IPS-18a (cell line): Measurements from ENCODE around the gene NAGS.
A peak's percentile ranks its signal among the peaks of the same experiment; 100 is the strongest.
"Not testable (repeated sequence)": the region's sequence is repeated elsewhere in the genome, so short reads cannot be mapped to it uniquely, and the experiment has no call there.

Experiments
- H3K27ac ChIP-seq: one replicate; pipeline ENCODE4 v1.5.1; 2013; ENCODE audit warnings: low read length
- H3K27me3 ChIP-seq: one replicate; pipeline ENCODE4 v1.6.1; 2013; ENCODE audit warnings: mild to moderate bottlenecking, low read length; ENCODE audit not compliant: control insufficient read depth, insufficient read depth
- H3K36me3 ChIP-seq: one replicate; pipeline ENCODE4 v1.6.1; 2013; ENCODE audit warnings: low read depth, low read length; ENCODE audit not compliant: control insufficient read depth
- H3K4me1 ChIP-seq: one replicate; pipeline ENCODE4 v1.6.1; 2013; ENCODE audit warnings: low read depth, low read length; ENCODE audit not compliant: control insufficient read depth
- H3K4me3 ChIP-seq: one replicate; pipeline ENCODE4 v1.5.1; 2013; ENCODE audit warnings: low read length
- H3K9ac ChIP-seq: one replicate; pipeline ENCODE4 v1.6.1; 2013; ENCODE audit warnings: mild to moderate bottlenecking, low read length, moderate library complexity
- H3K9me3 ChIP-seq: one replicate; pipeline ENCODE4 v1.6.1; 2013; ENCODE audit warnings: low read depth, low read length; ENCODE audit not compliant: control insufficient read depth

NAGS gene

GRCh38 chr17:44010966-44011647, 6.7 kb downstream of the NAGS start:
- Histone ChIP-seq H3K27ac (no peak overlapping the region), H3K9me3 (no peaks in the 10 kb centered on the region), H3K9ac (no peak overlapping the region), H3K36me3 (peaks cover 3% of the 10 kb centered on the region), H3K4me1 (peaks cover 8% of the 10 kb centered on the region), H3K27me3 (peaks cover 24% of the 10 kb centered on the region), H3K4me3 (no peak overlapping the region)

- Histone ChIP-seq H3K9me3 (no peaks in the 10 kb centered on the region), H3K9ac (no peak overlapping the region), H3K4me1 (peaks cover 8% of the 10 kb centered on the region), H3K27ac (no peak overlapping the region), H3K27me3 (peaks cover 19% of the 10 kb centered on the region), H3K4me3 (no peak overlapping the region), H3K36me3 (peaks cover 3% of the 10 kb centered on the region)
Observed at GRCh38 chr17:44011876-44012275, 7.5 kb downstream of the NAGS start.

- Histone ChIP-seq H3K27ac (no peak overlapping the region), H3K36me3 (peaks cover 3% of the 10 kb centered on the region), H3K27me3 (peaks cover 19% of the 10 kb centered on the region), H3K9me3 (no peaks in the 10 kb centered on the region), H3K9ac (no peak overlapping the region), H3K4me3 (no peak overlapping the region), H3K4me1 (peaks cover 8% of the 10 kb centered on the region)
Observed at GRCh38 chr17:44012391-44012790, 8.0 kb downstream of the NAGS start.

- H3K27ac ChIP-seq = no peak overlapping the region
- H3K4me3 ChIP-seq = no peak overlapping the region
- peaks cover 3% of the 10 kb centered on the region for H3K36me3 ChIP-seq
- no peaks in the 10 kb centered on the region for H3K9me3 ChIP-seq
- no peak overlapping the region for H3K9ac ChIP-seq
- peaks cover 5% of the 10 kb centered on the region for H3K4me1 ChIP-seq
- H3K27me3 ChIP-seq = peaks cover 16% of the 10 kb centered on the region
Observed at GRCh38 chr17:44012874-44013273, 8.5 kb downstream of the NAGS start.

GRCh38 chr17:44014133-44014436, 9.7 kb downstream of the NAGS start:
- Histone ChIP-seq H3K27ac (peak overlapping the region; percentile 87), H3K9ac (peak overlapping the region; percentile 91), H3K4me1 (no peaks in the 10 kb centered on the region)

GRCh38 chr17:44014437-44015172, 10.2 kb downstream of the NAGS start, which contains the start of gene TMEM101:
TMEM101 (minus strand) TSS chr17:44014963; CDS start chr17:44014952, 11 bp downstream.
- Histone ChIP-seq H3K4me3 (peak within 1 kb of the TSS; percentile 88), H3K9me3 (no peaks in the 10 kb centered on the region), H3K27me3 (no peaks in the 10 kb centered on the region), H3K27ac (peak within 1 kb of the TSS; percentile 87), H3K4me1 (no peaks in the 10 kb centered on the region), H3K36me3 (peaks cover 5% of the 10 kb centered on the region), H3K9ac (peak within 1 kb of the TSS; percentile 91)

More at GRCh38 chr17:44014133-44014436, 9.7 kb downstream of the NAGS start:
- Histone ChIP-seq H3K36me3 (peaks cover 3% of the 10 kb centered on the region), H3K9me3 (no peaks in the 10 kb centered on the region), H3K27me3 (peaks cover 4% of the 10 kb centered on the region), H3K4me3 (peak overlapping the region; percentile 88)

- not testable (repeated sequence) for H3K9ac ChIP-seq, H3K9me3 ChIP-seq, H3K27ac ChIP-seq, H3K27me3 ChIP-seq, H3K4me1 ChIP-seq, H3K4me3 ChIP-seq
- H3K36me3 ChIP-seq = peaks cover 17% of the 10 kb centered on the region
Observed at GRCh38 chr17:44021227-44021626, 16.8 kb downstream of the NAGS start.

GRCh38 chr17:44022246-44022645, 17.8 kb downstream of the NAGS start:
- no peaks in the 10 kb centered on the region for H3K27me3 ChIP-seq
- no peaks in the 10 kb centered on the region for H3K4me1 ChIP-seq
- H3K4me3 ChIP-seq = no peak overlapping the region
- no peak overlapping the region for H3K9ac ChIP-seq
- no peaks in the 10 kb centered on the region for H3K9me3 ChIP-seq
- no peak overlapping the region for H3K27ac ChIP-seq
- H3K36me3 ChIP-seq = peaks cover 17% of the 10 kb centered on the region

- no peaks in the 10 kb centered on the region for H3K27me3 ChIP-seq
- H3K9me3 ChIP-seq = no peaks in the 10 kb centered on the region
- H3K27ac ChIP-seq = no peak overlapping the region
- peaks cover 22% of the 10 kb centered on the region for H3K36me3 ChIP-seq
- no peaks in the 10 kb centered on the region for H3K4me1 ChIP-seq
- no peak overlapping the region for H3K9ac ChIP-seq
- H3K4me3 ChIP-seq = no peak overlapping the region
Observed at GRCh38 chr17:44023545-44024270, 19.3 kb downstream of the NAGS start.

- no peak overlapping the region for H3K9ac ChIP-seq
- no peaks in the 10 kb centered on the region for H3K4me1 ChIP-seq
- H3K9me3 ChIP-seq = no peaks in the 10 kb centered on the region
- H3K27me3 ChIP-seq = no peaks in the 10 kb centered on the region
- no peak overlapping the region for H3K27ac ChIP-seq
- no peak overlapping the region for H3K4me3 ChIP-seq
- H3K36me3 ChIP-seq = peaks cover 26% of the 10 kb centered on the region
Observed at GRCh38 chr17:44024271-44024663, 19.8 kb downstream of the NAGS start.

- H3K4me1 ChIP-seq = no peaks in the 10 kb centered on the region
- H3K36me3 ChIP-seq = peaks cover 25% of the 10 kb centered on the region
- H3K27me3 ChIP-seq = no peaks in the 10 kb centered on the region
- no peak overlapping the region for H3K9ac ChIP-seq
- no peak overlapping the region for H3K4me3 ChIP-seq
- no peak overlapping the region for H3K27ac ChIP-seq
- H3K9me3 ChIP-seq = no peaks in the 10 kb centered on the region
Observed at GRCh38 chr17:44024853-44025252, 20.4 kb downstream of the NAGS start.
